Activated naive CD8-positive, alpha-beta T cell treated with anti-CD3 and anti-CD28 coated beads, Interleukin-2, amount 10 ng/mL, durations not matched to agents 7 days and 5 days (primary cell): ENCODE results near the gene CAVIN2. TPM values are rescaled to one million over a fixed set of nuclear protein-coding genes. Genes with fewer than 3 reads are reported as not detected.
"Not testable (repeated sequence)": the region's sequence is repeated elsewhere in the genome, so short reads cannot be mapped to it uniquely, and the experiment has no call there.

Experiments used
- ATAC-seq: fragments of 150-1000 bp; cut with Tn5 transposase; one replicate; pipeline ENCODE4 v1.10.0; 2021; ENCODE audit warnings: low read depth, moderate library complexity
- POLR2A ChIA-PET: fragments of 350-600 bp; sonication (Branson Sonifier 250); formaldehyde crosslinking; loops from one replicate; lab custom pipeline; 2021; ENCODE audit warnings: antibody characterized with exemption; lab: Charles Lee
- DNase-seq: peaks from one replicate; pipeline ENCODE4 v3.0.0; 2021
- H3K27ac Mint-ChIP-seq: one replicate; pipeline ENCODE4 v1.8.0; 2022; ENCODE audit warnings: mild to moderate bottlenecking, mixed read lengths
- H3K27me3 Mint-ChIP-seq: one replicate; pipeline ENCODE4 v1.8.0; 2022; ENCODE audit warnings: mild to moderate bottlenecking, moderate library complexity, mixed read lengths
- H3K36me3 Mint-ChIP-seq: one replicate; pipeline ENCODE4 v1.8.0; 2021; ENCODE audit warnings: mild to moderate bottlenecking, mixed read lengths
- H3K4me1 Mint-ChIP-seq: one replicate; pipeline ENCODE4 v1.8.0; 2021; ENCODE audit warnings: mixed read lengths
- H3K4me3 Mint-ChIP-seq: one replicate; pipeline ENCODE4 v1.8.0; 2022; ENCODE audit warnings: mild to moderate bottlenecking, moderate library complexity, mixed read lengths
- H3K9me3 Mint-ChIP-seq: one replicate; pipeline ENCODE4 v1.8.0; 2021; ENCODE audit warnings: mixed read lengths
- total RNA-seq, 2 experiments: library from RNA; stranded (reverse); gene quantifications; one replicate each; pipeline ENCODE4 v1.2.3, GENCODE V29; 2021

Gene CAVIN2
- total RNA-seq, 2 experiments from 2014 or later, result not detected

GRCh38 chr2:191795715-191796114 lies 51.2 kb downstream of the CAVIN2 start:
- H3K4me1 Mint-ChIP-seq, result no peaks in the 10 kb centered on the region
- peaks cover 8% of the 10 kb centered on the region for H3K27me3 Mint-ChIP-seq
- no peak for ATAC-seq
- no peak for DNase-seq
- H3K27ac Mint-ChIP-seq, result no peak overlapping the region
- no peaks in the 10 kb centered on the region for H3K9me3 Mint-ChIP-seq
- H3K36me3 Mint-ChIP-seq, result no peaks in the 10 kb centered on the region
- POLR2A ChIA-PET, result no interaction called here
- H3K4me3 Mint-ChIP-seq, result no peak overlapping the region

GRCh38 chr2:191791953-191792560 lies 54.8 kb downstream of the CAVIN2 start:
- H3K9me3 Mint-ChIP-seq, result no peaks in the 10 kb centered on the region
- ATAC-seq (no peak), DNase-seq (no peak)
- no peak overlapping the region for H3K27ac Mint-ChIP-seq
- H3K27me3 Mint-ChIP-seq, result peaks cover 37% of the 10 kb centered on the region
- no peak overlapping the region for H3K4me3 Mint-ChIP-seq
- POLR2A ChIA-PET, result no interaction called here
- no peaks in the 10 kb centered on the region for H3K36me3 Mint-ChIP-seq
- H3K4me1 Mint-ChIP-seq, result peaks cover 2% of the 10 kb centered on the region

- H3K9me3 Mint-ChIP-seq, result no peaks in the 10 kb centered on the region
- no peak for ATAC-seq
- no peaks in the 10 kb centered on the region for H3K36me3 Mint-ChIP-seq
- POLR2A ChIA-PET, result no interaction called here
- peaks cover 40% of the 10 kb centered on the region for H3K27me3 Mint-ChIP-seq
- H3K4me3 Mint-ChIP-seq, result no peak overlapping the region
- peaks cover 6% of the 10 kb centered on the region for H3K4me1 Mint-ChIP-seq
- no peak for DNase-seq
- no peak overlapping the region for H3K27ac Mint-ChIP-seq
These were observed 56.2 kb downstream of the CAVIN2 start for GRCh38 chr2:191790737-191791136.

- H3K9me3 Mint-ChIP-seq, result no peaks in the 10 kb centered on the region
- ATAC-seq (no peak), DNase-seq (no peak)
- POLR2A ChIA-PET, result no interaction called here
- peaks cover 38% of the 10 kb centered on the region for H3K27me3 Mint-ChIP-seq
- no peak overlapping the region for H3K4me3 Mint-ChIP-seq
- no peaks in the 10 kb centered on the region for H3K36me3 Mint-ChIP-seq
- H3K4me1 Mint-ChIP-seq, result peaks cover 6% of the 10 kb centered on the region
- H3K27ac Mint-ChIP-seq, result no peak overlapping the region
These were observed 57.1 kb downstream of the CAVIN2 start for GRCh38 chr2:191789796-191790195.

- H3K4me1 Mint-ChIP-seq, result peaks cover 6% of the 10 kb centered on the region
- DNase-seq (no peak), ATAC-seq (no peak)
- POLR2A ChIA-PET, result no interaction called here
- no peak overlapping the region for H3K4me3 Mint-ChIP-seq
- no peaks in the 10 kb centered on the region for H3K36me3 Mint-ChIP-seq
- no peaks in the 10 kb centered on the region for H3K9me3 Mint-ChIP-seq
- no peak overlapping the region for H3K27ac Mint-ChIP-seq
- peaks cover 38% of the 10 kb centered on the region for H3K27me3 Mint-ChIP-seq
These were observed 60.2 kb downstream of the CAVIN2 start for GRCh38 chr2:191786694-191787093.

GRCh38 chr2:191785651-191786050 lies 61.2 kb downstream of the CAVIN2 start:
- H3K36me3 Mint-ChIP-seq, H3K27ac Mint-ChIP-seq, H3K4me3 Mint-ChIP-seq, H3K4me1 Mint-ChIP-seq, DNase-seq, H3K9me3 Mint-ChIP-seq, ATAC-seq, POLR2A ChIA-PET: not testable (repeated sequence)
- peaks cover 38% of the 10 kb centered on the region for H3K27me3 Mint-ChIP-seq

Other genes starting within 250 kb of the CAVIN2 start
- 10 to 100 TPM; 72.6 to 75.9 TPM for gene NABP1, start 169.0 kb downstream of the CAVIN2 start, total RNA-seq